Bronchial epithelial cell (primary cell): ENCODE measurements around the gene LSG1. TPM values are rescaled to one million over a fixed set of nuclear protein-coding genes. Genes with fewer than 3 reads are reported as not detected.

Experiments
- DNase-seq: peaks from one replicate; pipeline ENCODE4 v3.0.0-alpha.2; 2010; ENCODE audit warnings: low read depth
- FAIRE-seq: peaks from 2 replicates; lab custom pipeline; 2011; peaks lifted over from hg19 to GRCh38; lab: Jason Lieb, UNC
- H3K27me3 ChIP-seq: 2 replicates; pipeline ENCODE4 v1.5.1; 2011; ENCODE audit warnings: low read length; ENCODE audit not compliant: control insufficient read depth, insufficient read depth
- H3K36me3 ChIP-seq: 2 replicates; pipeline ENCODE4 v1.5.1; 2011; ENCODE audit warnings: low read length; ENCODE audit not compliant: control insufficient read depth, insufficient read depth
- H3K4me3 ChIP-seq: 2 replicates; pipeline ENCODE4 v1.5.1; 2011; ENCODE audit warnings: mild to moderate bottlenecking, low read depth, low read length, control low read depth
- total RNA-seq: library from RNA; depleted of rRNA; stranded (reverse); fragments of >200 nt; gene quantifications from 2 replicates; pipeline ENCODE4 v1.2.1, GENCODE V29; 2014
- TF ChIP-seq, protein P1 (sequence below): IDR thresholded peaks from 2 replicates; pipeline ENCODE4 v1.5.1; 2011; ENCODE audit warnings: mild to moderate bottlenecking, moderate library complexity, low read length, control low read depth, inconsistent platforms; ENCODE audit not compliant: insufficient read depth, severe bottlenecking

LSG1 gene
- total RNA-seq, 1 donor from 2014 or later = 50.3 TPM

GRCh38 chr3:194647747-194648146, 24.2 kb downstream of the LSG1 start:
- FAIRE-seq (no peak), DNase-seq (no peak)
- TF ChIP-seq, protein P1, sequence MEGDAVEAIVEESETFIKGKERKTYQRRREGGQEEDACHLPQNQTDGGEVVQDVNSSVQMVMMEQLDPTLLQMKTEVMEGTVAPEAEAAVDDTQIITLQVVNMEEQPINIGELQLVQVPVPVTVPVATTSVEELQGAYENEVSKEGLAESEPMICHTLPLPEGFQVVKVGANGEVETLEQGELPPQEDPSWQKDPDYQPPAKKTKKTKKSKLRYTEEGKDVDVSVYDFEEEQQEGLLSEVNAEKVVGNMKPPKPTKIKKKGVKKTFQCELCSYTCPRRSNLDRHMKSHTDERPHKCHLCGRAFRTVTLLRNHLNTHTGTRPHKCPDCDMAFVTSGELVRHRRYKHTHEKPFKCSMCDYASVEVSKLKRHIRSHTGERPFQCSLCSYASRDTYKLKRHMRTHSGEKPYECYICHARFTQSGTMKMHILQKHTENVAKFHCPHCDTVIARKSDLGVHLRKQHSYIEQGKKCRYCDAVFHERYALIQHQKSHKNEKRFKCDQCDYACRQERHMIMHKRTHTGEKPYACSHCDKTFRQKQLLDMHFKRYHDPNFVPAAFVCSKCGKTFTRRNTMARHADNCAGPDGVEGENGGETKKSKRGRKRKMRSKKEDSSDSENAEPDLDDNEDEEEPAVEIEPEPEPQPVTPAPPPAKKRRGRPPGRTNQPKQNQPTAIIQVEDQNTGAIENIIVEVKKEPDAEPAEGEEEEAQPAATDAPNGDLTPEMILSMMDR = no peak
- Histone ChIP-seq H3K4me3 (no peak overlapping the region), H3K36me3 (peaks cover 10% of the 10 kb centered on the region), H3K27me3 (no peaks in the 10 kb centered on the region)

GRCh38 chr3:194642769-194643168, 29.2 kb downstream of the LSG1 start:
- TF ChIP-seq, protein P1 = no peak
- no peak overlapping the region for H3K4me3 ChIP-seq
- H3K27me3 ChIP-seq = no peaks in the 10 kb centered on the region
- peaks cover 3% of the 10 kb centered on the region for H3K36me3 ChIP-seq
- DNase-seq (no peak), FAIRE-seq (no peak)

GRCh38 chr3:194640829-194641228, 31.2 kb downstream of the LSG1 start:
- DNase-seq = no peak
- no peak for FAIRE-seq
- no peak overlapping the region for H3K4me3 ChIP-seq
- no peaks in the 10 kb centered on the region for H3K27me3 ChIP-seq
- TF ChIP-seq, protein P1 = peak; percentile 15
- H3K36me3 ChIP-seq = peaks cover 3% of the 10 kb centered on the region

DNA sequence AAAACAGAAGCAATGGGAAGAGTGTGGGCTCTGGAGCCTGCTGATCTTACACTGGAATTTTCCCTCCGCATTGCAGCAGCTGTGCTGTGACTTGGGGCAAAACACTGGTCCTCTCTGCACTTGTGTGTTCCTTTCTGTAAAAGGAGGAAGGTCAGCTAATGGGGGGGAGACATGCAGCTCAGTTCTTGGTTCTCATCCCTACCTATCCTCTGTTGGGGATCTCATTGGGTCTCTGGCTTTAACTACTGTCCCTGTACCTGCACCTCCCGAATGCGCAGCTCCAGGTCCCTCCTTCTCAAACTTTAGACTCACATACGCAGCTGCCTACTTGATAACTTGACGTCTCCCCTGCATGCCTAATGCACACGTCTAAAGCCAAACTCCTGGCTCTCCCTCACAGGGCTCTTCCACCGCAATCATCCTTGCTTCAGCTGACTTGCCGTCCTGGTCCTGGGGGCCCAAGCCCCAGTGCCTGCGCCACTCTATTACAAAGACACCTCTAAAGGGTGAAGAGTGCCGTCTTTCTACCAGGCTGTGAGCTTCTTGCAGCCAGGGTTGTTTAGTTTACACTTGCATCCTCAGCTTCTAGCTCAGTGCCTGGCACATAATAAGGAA, 32.9 kb downstream of the LSG1 start:
- no peak for FAIRE-seq
- TF ChIP-seq, protein P1 = no peak
- H3K4me3 ChIP-seq = no peak overlapping the region
- no peaks in the 10 kb centered on the region for H3K27me3 ChIP-seq
- peaks cover 3% of the 10 kb centered on the region for H3K36me3 ChIP-seq
- DNase-seq = no peak

DNA sequence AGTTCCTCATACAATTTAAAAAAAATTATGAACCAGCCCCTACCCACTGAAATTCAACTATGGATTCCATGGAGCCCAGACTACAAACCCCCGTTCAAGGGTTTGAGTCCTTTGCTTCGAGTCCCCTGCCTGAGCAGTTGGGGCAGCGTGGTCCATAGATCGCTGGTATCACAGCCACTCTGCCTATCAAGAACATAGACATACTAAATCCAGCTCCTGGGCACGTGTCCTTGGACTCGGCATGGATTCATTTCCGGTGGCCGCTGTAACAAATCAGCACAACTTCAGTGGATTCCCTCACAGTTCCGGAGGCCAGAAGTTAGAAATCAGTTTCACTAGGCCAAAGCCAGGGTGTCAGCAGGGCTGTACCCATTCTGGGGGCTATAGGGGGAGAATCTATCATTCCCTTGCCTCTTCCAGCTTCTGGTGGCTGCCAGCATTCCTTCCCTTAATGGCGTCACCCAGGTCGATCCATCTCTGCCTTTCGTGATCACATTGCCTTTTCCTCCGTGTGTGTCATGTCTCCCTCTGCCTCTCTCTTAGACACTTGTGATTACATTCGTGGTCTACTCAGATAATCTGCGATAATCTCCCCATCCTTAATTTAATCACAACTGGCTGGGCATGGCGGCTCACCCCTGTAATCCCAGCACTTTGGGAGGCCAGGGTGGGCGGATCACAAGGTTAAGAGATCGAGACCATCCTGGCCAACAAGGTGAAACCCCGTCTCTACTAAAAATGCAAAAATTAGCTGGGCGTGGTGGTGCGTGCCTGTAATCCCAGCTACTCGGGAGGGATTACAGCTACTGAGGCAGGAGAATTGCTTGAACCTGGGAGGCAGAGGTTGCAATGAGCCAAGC, 34.2 kb downstream of the LSG1 start:
- Histone ChIP-seq H3K27me3 (no peaks in the 10 kb centered on the region), H3K4me3 (no peak overlapping the region), H3K36me3 (peaks cover 3% of the 10 kb centered on the region)
- no peak for FAIRE-seq
- no peak for DNase-seq
- TF ChIP-seq, protein P1 = no peak
